ENCODE data around the gene GNAL.

DNA sequence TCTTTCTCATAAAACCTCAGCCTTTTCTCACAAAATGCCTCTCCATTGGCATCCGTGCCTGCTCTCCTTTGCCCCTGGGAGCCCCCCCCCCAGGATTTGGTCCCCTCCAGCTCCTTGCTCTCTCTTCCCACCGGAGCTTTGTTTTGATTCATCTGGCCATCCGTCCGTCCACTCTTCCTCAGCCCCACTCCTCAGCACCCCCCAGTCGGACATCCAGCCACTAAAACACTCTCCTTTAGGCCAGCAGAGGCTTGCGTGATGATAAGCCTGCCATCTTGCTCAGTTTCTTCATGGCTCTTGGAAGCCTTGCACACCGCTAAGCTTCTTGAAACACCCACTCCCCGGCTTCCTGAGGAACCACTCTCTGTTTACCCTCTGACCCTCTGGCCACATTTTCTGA lies 31.5 kb upstream of the GNAL start:
- TF ChIP-seq CTCF (IDR thresholded peaks at IDR 0.05) (no peak), POLR2A (IDR thresholded peaks at IDR 0.05) (no peak)

Data from thyroid gland (tissue), 4 donors.